Measurements from ENCODE around the gene SENP7.
A peak's percentile ranks its signal among the peaks of the same experiment; 100 is the strongest.
"Not testable (repeated sequence)": the region's sequence is repeated elsewhere in the genome, so short reads cannot be mapped to it uniquely, and the experiment has no call there.

The SENP7 gene

DNA sequence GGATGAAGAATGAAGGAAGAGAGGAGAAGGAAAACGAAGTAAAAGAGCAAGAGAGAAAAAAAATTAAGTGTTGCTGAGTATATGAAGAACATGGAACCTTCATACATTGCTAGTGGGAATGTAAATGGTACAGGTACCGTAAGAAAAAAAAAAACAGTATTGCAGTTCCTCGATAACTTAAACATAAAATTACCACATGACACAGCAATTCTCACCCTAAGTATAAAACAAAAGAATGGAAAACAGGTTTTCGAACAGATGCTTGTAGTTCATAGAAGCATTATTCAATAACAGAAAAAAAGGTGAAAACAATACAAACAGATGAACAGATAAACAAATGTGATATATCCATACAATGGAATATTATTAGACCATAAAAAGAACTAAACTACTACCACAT lies 51.6 kb downstream of the SENP7 start:
- H2AK5ac ChIP-seq (ENCODE audit: low read length) = no peak overlapping the region
- peaks cover 4% of the 10 kb centered on the region for H3K79me2 ChIP-seq (ENCODE audit: control insufficient read depth, insufficient read depth, low read length)
- no peak overlapping the region for H3K4me2 ChIP-seq (ENCODE audit: low read length)
- no peaks in the 10 kb centered on the region for H3K36me3 ChIP-seq (ENCODE audit: control insufficient read depth, insufficient read depth, low read length)
- no peak overlapping the region for H2BK15ac ChIP-seq (replicated peaks; ENCODE audit: low read depth)
- no peak overlapping the region for H3K27ac ChIP-seq (ENCODE audit: low read depth, low read length)
- H3K9ac ChIP-seq (ENCODE audit: low read length) = no peak overlapping the region
- H3K79me1 ChIP-seq (ENCODE audit: low read length) = peaks cover 7% of the 10 kb centered on the region
- WGBS (ENCODE audit: extremely low coverage, insufficient coverage, low lambda C conversion rate) = no CpG with 5 or more reads among the region's 4 CpGs
- no peak overlapping the region for H4K8ac ChIP-seq (ENCODE audit: low read depth, low read length)
- no peaks in the 10 kb centered on the region for H3K4me1 ChIP-seq (ENCODE audit: control insufficient read depth, low read depth, low read length)
- no peak overlapping the region for H2BK5ac ChIP-seq (ENCODE audit: low read length)
- H3K27me3 ChIP-seq (ENCODE audit: insufficient read depth, low read length, poor library complexity) = no peaks in the 10 kb centered on the region
- no peak overlapping the region for H3K23ac ChIP-seq (ENCODE audit: low read length)
- H2BK120ac ChIP-seq (ENCODE audit: low read depth, low read length) = no peak overlapping the region
- H3K4me3 ChIP-seq (ENCODE audit: low read length) = no peak overlapping the region
- no peak overlapping the region for H4K5ac ChIP-seq (ENCODE audit: low read length)
- H3K4ac ChIP-seq (ENCODE audit: low read depth, low read length) = no peak overlapping the region
- no peak overlapping the region for H3K18ac ChIP-seq (ENCODE audit: low read length)
- no peak for DNase-seq
- no peak overlapping the region for H3K56ac ChIP-seq (ENCODE audit: low read length)

- Histone ChIP-seq H3K4me1 (ENCODE audit: control insufficient read depth, low read depth, low read length) (no peaks in the 10 kb centered on the region), H2BK120ac (ENCODE audit: low read depth, low read length) (no peak overlapping the region), H3K4me3 (ENCODE audit: low read length) (no peak overlapping the region), H3K79me1 (ENCODE audit: low read length) (no peaks in the 10 kb centered on the region), H4K8ac (ENCODE audit: low read depth, low read length) (no peak overlapping the region), H3K56ac (ENCODE audit: low read length) (no peak overlapping the region), H2AK5ac (ENCODE audit: low read length) (no peak overlapping the region), H2BK5ac (ENCODE audit: low read length) (no peak overlapping the region), H3K27me3 (ENCODE audit: insufficient read depth, low read length, poor library complexity) (no peaks in the 10 kb centered on the region), H3K27ac (ENCODE audit: low read depth, low read length) (no peak overlapping the region), H3K4ac (ENCODE audit: low read depth, low read length) (no peak overlapping the region), H3K23ac (ENCODE audit: low read length) (no peak overlapping the region), H2BK15ac (replicated peaks; ENCODE audit: low read depth) (no peak overlapping the region), H3K36me3 (ENCODE audit: control insufficient read depth, insufficient read depth, low read length) (no peaks in the 10 kb centered on the region), H3K18ac (ENCODE audit: low read length) (no peak overlapping the region), H3K4me2 (ENCODE audit: low read length) (no peak overlapping the region), H3K9ac (ENCODE audit: low read length) (no peak overlapping the region), H3K79me2 (ENCODE audit: control insufficient read depth, insufficient read depth, low read length) (no peaks in the 10 kb centered on the region), H4K5ac (ENCODE audit: low read length) (no peak overlapping the region)
- WGBS (ENCODE audit: extremely low coverage, insufficient coverage, low lambda C conversion rate) = no CpG with 5 or more reads among the region's 2 CpGs
- peak; percentile 2 for DNase-seq
These were observed 54.6 kb downstream of the SENP7 start for GRCh38 chr3:101458387-101458786.

GRCh38 chr3:101454629-101455028 lies 58.4 kb downstream of the SENP7 start:
- Histone ChIP-seq H3K36me3 (ENCODE audit: control insufficient read depth, insufficient read depth, low read length) (no peaks in the 10 kb centered on the region), H3K9ac (ENCODE audit: low read length) (no peak overlapping the region), H3K79me2 (ENCODE audit: control insufficient read depth, insufficient read depth, low read length) (no peaks in the 10 kb centered on the region), H3K79me1 (ENCODE audit: low read length) (no peaks in the 10 kb centered on the region), H3K27me3 (ENCODE audit: insufficient read depth, low read length, poor library complexity) (no peaks in the 10 kb centered on the region), H3K4me3 (ENCODE audit: low read length) (no peak overlapping the region), H2BK5ac (ENCODE audit: low read length) (no peak overlapping the region), H3K27ac (ENCODE audit: low read depth, low read length) (no peak overlapping the region), H3K4me1 (ENCODE audit: control insufficient read depth, low read depth, low read length) (no peaks in the 10 kb centered on the region), H3K56ac (ENCODE audit: low read length) (no peak overlapping the region), H2BK15ac (replicated peaks; ENCODE audit: low read depth) (no peak overlapping the region), H3K18ac (ENCODE audit: low read length) (no peak overlapping the region), H3K4ac (ENCODE audit: low read depth, low read length) (no peak overlapping the region), H4K5ac (ENCODE audit: low read length) (no peak overlapping the region), H2AK5ac (ENCODE audit: low read length) (no peak overlapping the region), H3K4me2 (ENCODE audit: low read length) (no peak overlapping the region), H4K8ac (ENCODE audit: low read depth, low read length) (no peak overlapping the region), H3K23ac (ENCODE audit: low read length) (no peak overlapping the region), H2BK120ac (ENCODE audit: low read depth, low read length) (no peak overlapping the region)
- no peak for DNase-seq

- Histone ChIP-seq H2BK5ac (ENCODE audit: low read length) (no peak overlapping the region), H3K27me3 (ENCODE audit: insufficient read depth, low read length, poor library complexity) (no peaks in the 10 kb centered on the region), H3K9ac (ENCODE audit: low read length) (no peak overlapping the region), H3K4me2 (ENCODE audit: low read length) (no peak overlapping the region), H3K79me1 (ENCODE audit: low read length) (no peaks in the 10 kb centered on the region), H3K18ac (ENCODE audit: low read length) (no peak overlapping the region), H3K27ac (ENCODE audit: low read depth, low read length) (no peak overlapping the region), H4K5ac (ENCODE audit: low read length) (no peak overlapping the region), H2BK120ac (ENCODE audit: low read depth, low read length) (no peak overlapping the region), H2BK15ac (replicated peaks; ENCODE audit: low read depth) (no peak overlapping the region), H3K4me3 (ENCODE audit: low read length) (no peak overlapping the region), H3K4me1 (ENCODE audit: control insufficient read depth, low read depth, low read length) (no peaks in the 10 kb centered on the region), H3K56ac (ENCODE audit: low read length) (no peak overlapping the region), H3K23ac (ENCODE audit: low read length) (no peak overlapping the region), H4K8ac (ENCODE audit: low read depth, low read length) (no peak overlapping the region), H3K36me3 (ENCODE audit: control insufficient read depth, insufficient read depth, low read length) (no peaks in the 10 kb centered on the region), H3K79me2 (ENCODE audit: control insufficient read depth, insufficient read depth, low read length) (no peaks in the 10 kb centered on the region), H2AK5ac (ENCODE audit: low read length) (no peak overlapping the region), H3K4ac (ENCODE audit: low read depth, low read length) (no peak overlapping the region)
- no CpG with 5 or more reads among the region's 3 CpGs for WGBS (ENCODE audit: extremely low coverage, insufficient coverage, low lambda C conversion rate)
- no peak for DNase-seq
These were observed 59.1 kb downstream of the SENP7 start for GRCh38 chr3:101453961-101454360.

DNA sequence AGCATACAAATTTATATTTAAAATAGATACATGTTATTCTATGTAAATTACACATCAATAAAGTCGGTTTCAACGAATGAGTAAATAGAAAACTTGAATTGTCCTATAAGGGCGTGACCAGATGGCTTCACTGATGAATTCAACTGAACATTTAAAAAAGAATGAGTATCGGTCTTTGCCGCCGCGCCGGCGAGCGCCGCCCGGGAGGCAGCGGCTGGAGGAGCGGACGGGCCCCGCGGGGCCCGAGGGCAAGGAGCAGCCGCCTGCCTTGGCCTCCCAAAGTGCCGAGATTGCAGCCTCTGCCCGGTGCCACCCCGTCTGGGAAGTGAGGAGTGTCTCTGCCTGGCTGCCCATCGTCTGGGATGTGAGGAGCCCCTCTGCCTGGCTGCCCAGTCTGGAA lies 74.4 kb downstream of the SENP7 start:
- not testable (repeated sequence) for H3K23ac ChIP-seq (ENCODE audit: low read length); H3K4me2 ChIP-seq (ENCODE audit: low read length); H3K36me3 ChIP-seq (ENCODE audit: control insufficient read depth, insufficient read depth, low read length); H3K79me1 ChIP-seq (ENCODE audit: low read length); DNase-seq; H4K5ac ChIP-seq (ENCODE audit: low read length); H3K18ac ChIP-seq (ENCODE audit: low read length); H2BK120ac ChIP-seq (ENCODE audit: low read depth, low read length); H3K27me3 ChIP-seq (ENCODE audit: insufficient read depth, low read length, poor library complexity); H3K4me1 ChIP-seq (ENCODE audit: control insufficient read depth, low read depth, low read length); H3K79me2 ChIP-seq (ENCODE audit: control insufficient read depth, insufficient read depth, low read length); H3K4ac ChIP-seq (ENCODE audit: low read depth, low read length); H2BK5ac ChIP-seq (ENCODE audit: low read length); H3K9ac ChIP-seq (ENCODE audit: low read length); H2BK15ac ChIP-seq (replicated peaks; ENCODE audit: low read depth); H2AK5ac ChIP-seq (ENCODE audit: low read length); H3K4me3 ChIP-seq (ENCODE audit: low read length); H3K27ac ChIP-seq (ENCODE audit: low read depth, low read length); H3K56ac ChIP-seq (ENCODE audit: low read length); H4K8ac ChIP-seq (ENCODE audit: low read depth, low read length)
- WGBS (ENCODE audit: extremely low coverage, insufficient coverage, low lambda C conversion rate) = no CpG with 5 or more reads among the region's 23 CpGs

- H3K9ac ChIP-seq (ENCODE audit: low read length) = no peak overlapping the region
- WGBS (ENCODE audit: extremely low coverage, insufficient coverage, low lambda C conversion rate) = no CpG with 5 or more reads among the region's 1 CpG
- no peak overlapping the region for H3K4me2 ChIP-seq (ENCODE audit: low read length)
- no peaks in the 10 kb centered on the region for H3K36me3 ChIP-seq (ENCODE audit: control insufficient read depth, insufficient read depth, low read length)
- DNase-seq = no peak
- H3K79me1 ChIP-seq (ENCODE audit: low read length) = no peaks in the 10 kb centered on the region
- H3K4ac ChIP-seq (ENCODE audit: low read depth, low read length) = no peak overlapping the region
- no peak overlapping the region for H2BK5ac ChIP-seq (ENCODE audit: low read length)
- H3K4me1 ChIP-seq (ENCODE audit: control insufficient read depth, low read depth, low read length) = no peaks in the 10 kb centered on the region
- H4K5ac ChIP-seq (ENCODE audit: low read length) = no peak overlapping the region
- H2BK15ac ChIP-seq (replicated peaks; ENCODE audit: low read depth) = no peak overlapping the region
- no peak overlapping the region for H4K8ac ChIP-seq (ENCODE audit: low read depth, low read length)
- no peaks in the 10 kb centered on the region for H3K27me3 ChIP-seq (ENCODE audit: insufficient read depth, low read length, poor library complexity)
- no peak overlapping the region for H3K23ac ChIP-seq (ENCODE audit: low read length)
- no peak overlapping the region for H2BK120ac ChIP-seq (ENCODE audit: low read depth, low read length)
- H3K79me2 ChIP-seq (ENCODE audit: control insufficient read depth, insufficient read depth, low read length) = no peaks in the 10 kb centered on the region
- no peak overlapping the region for H2AK5ac ChIP-seq (ENCODE audit: low read length)
- no peak overlapping the region for H3K56ac ChIP-seq (ENCODE audit: low read length)
- H3K4me3 ChIP-seq (ENCODE audit: low read length) = no peak overlapping the region
- H3K18ac ChIP-seq (ENCODE audit: low read length) = no peak overlapping the region
- no peak overlapping the region for H3K27ac ChIP-seq (ENCODE audit: low read depth, low read length)
These were observed 79.4 kb downstream of the SENP7 start for GRCh38 chr3:101433652-101434051.
